GM12878 (cell line): ENCODE data around the gene KIFBP. TPM values are rescaled to one million over a fixed set of nuclear protein-coding genes. Genes with fewer than 3 reads are reported as not detected.

Experiments used
- ATAC-seq: fragments of 200-7000 bp; cut with Tn5 transposase; 3 replicates; pipeline ENCODE4 v1.9.1; 2020; ENCODE audit warnings: mild to moderate bottlenecking, moderate library complexity
- BruUV-seq: library from RNA; stranded (reverse); fragments of 400-500 nt; replicated peaks from 2 replicates; lab custom pipeline; 2021; lab: Mats Ljungman, UMichigan
- CTCF ChIA-PET: fragments of 300-600 bp; sonication (Branson Sonifier 250); formaldehyde crosslinking; extraction: SDS; loops from one replicate; lab custom pipeline; 2021; ENCODE audit warnings: inconsistent platforms; lab: Yijun Ruan, JAX
- POLR2A ChIA-PET: fragments of 350-600 bp; formaldehyde crosslinking; extraction: SDS; loops from one replicate; lab custom pipeline; 2021; ENCODE audit warnings: inconsistent platforms; lab: Charles Lee
- RAD21 ChIA-PET: fragments of 300-600 bp; sonication (Branson Sonifier 250); formaldehyde crosslinking; loops from one replicate; lab custom pipeline; 2023; ENCODE audit warnings: antibody characterized with exemption; ENCODE audit not compliant: unreplicated experiment; lab: Charles Lee
- SMC1A ChIA-PET: fragments of 300-600 bp; sonication (Branson Sonifier 250); formaldehyde crosslinking; loops from one replicate; lab custom pipeline; 2023; ENCODE audit not compliant: unreplicated experiment, uncharacterized antibody; lab: Charles Lee
- DNase-seq: peaks from one replicate; pipeline ENCODE4 v3.0.0-alpha.2; 2011; ENCODE audit warnings: low read depth, low spot score
- FAIRE-seq: peaks from 3 replicates; lab custom pipeline; 2011; peaks lifted over from hg19 to GRCh38; lab: Jason Lieb, UNC
- H2AFZ ChIP-seq: 2 replicates; pipeline ENCODE4 v1.6.0; 2011; ENCODE audit warnings: low read depth, low read length, control low read depth; ENCODE audit not compliant: control insufficient read depth
- H3K27ac ChIP-seq: 2 replicates; pipeline ENCODE4 v1.5.1; 2011; ENCODE audit warnings: control low read depth; ENCODE audit not compliant: control insufficient read depth, insufficient read depth
- H3K27me3 ChIP-seq, 2 experiments: replicated peaks in 1 of 2; 2 replicates each; pipeline versions ENCODE4 v1.6.0 to v1.6.1; 2011; ENCODE audit warnings: low read length in 1 of 2; ENCODE audit not compliant: control insufficient read depth in 2 of 2, insufficient read depth in 2 of 2
- H3K36me3 ChIP-seq, 2 experiments: 2 replicates each; pipeline ENCODE4 v1.5.1; 2011; ENCODE audit warnings: low read length in 1 of 2; ENCODE audit not compliant: control insufficient read depth in 2 of 2, insufficient read depth in 2 of 2
- H3K4me1 ChIP-seq: 2 replicates; pipeline ENCODE4 v1.6.1; 2011; ENCODE audit warnings: mild to moderate bottlenecking, low read length, moderate library complexity, mixed read lengths; ENCODE audit not compliant: control insufficient read depth, insufficient read depth
- H3K4me2 ChIP-seq: 2 replicates; pipeline ENCODE4 v1.6.0; 2011; ENCODE audit warnings: control low read depth; ENCODE audit not compliant: control insufficient read depth, insufficient read depth
- H3K4me3 ChIP-seq: fragments of 200-600 bp; sonication (generic); 2 replicates; pipeline ENCODE4 v1.5.1; 2016
- H3K79me2 ChIP-seq: 2 replicates; pipeline ENCODE4 v1.6.0; 2011; ENCODE audit warnings: low read length; ENCODE audit not compliant: control insufficient read depth, insufficient read depth
- H3K9ac ChIP-seq: 2 replicates; pipeline ENCODE4 v1.8.0; 2011; ENCODE audit warnings: low read length, control low read depth, mixed read lengths; ENCODE audit not compliant: control insufficient read depth, insufficient read depth
- H3K9me3 ChIP-seq: replicated peaks from 3 replicates; pipeline ENCODE4 v1.5.1; 2011; ENCODE audit warnings: mild to moderate bottlenecking, low read length; ENCODE audit not compliant: control insufficient read depth, insufficient read depth
- H4K20me1 ChIP-seq: 2 replicates; pipeline ENCODE4 v1.6.0; 2011; ENCODE audit not compliant: control insufficient read depth, insufficient read depth
- BCL11A ChIP-seq: IDR thresholded peaks from 2 replicates; pipeline ENCODE4 v1.6.1; 2011; ENCODE audit warnings: low read depth, low read length
- CTCF ChIP-seq, 3 experiments: IDR thresholded peaks in 2 of 3; conservative IDR thresholded peaks in 1 of 3; 2 replicates each; pipeline ENCODE4 v1.5.1; 2011; ENCODE audit warnings: low read depth in 3 of 3, low read length in 3 of 3, mild to moderate bottlenecking in 3 of 3, control low read depth in 2 of 3, moderate library complexity in 2 of 3, inconsistent platforms in 1 of 3, mixed read lengths in 1 of 3; ENCODE audit not compliant: control insufficient read depth in 2 of 3, insufficient read depth in 1 of 3; ENCODE audit errors: extremely low read depth in 1 of 3
- E2F8 ChIP-seq: fragments of 450-650 bp; IDR thresholded peaks from 2 replicates; pipeline ENCODE4 v1.6.1; 2018; ENCODE audit warnings: mild to moderate bottlenecking, low read depth, moderate library complexity; ENCODE audit not compliant: partially characterized antibody
- EP300 ChIP-seq, 2 experiments: fragments of 150-350 bp in 1 of 2; IDR thresholded peaks; 2 replicates each; pipeline ENCODE4 v1.6.1; 2011 to 2012; ENCODE audit warnings: low read depth in 2 of 2, low read length in 2 of 2, borderline replicate concordance in 1 of 2, improper control_type of control experiment in 1 of 2, inconsistent platforms in 1 of 2; ENCODE audit not compliant: control insufficient read depth in 1 of 2
- HDAC6 ChIP-seq: fragments of 200-600 bp; sonication (generic); IDR thresholded peaks from one replicate; pipeline ENCODE4 v1.8.0; 2017; ENCODE audit warnings: antibody characterized with exemption; ENCODE audit not compliant: unreplicated experiment
- MEF2A ChIP-seq: IDR thresholded peaks from 2 replicates; pipeline ENCODE4 v1.6.1; 2011; ENCODE audit warnings: low read depth, mild to moderate bottlenecking, low read length, moderate library complexity; ENCODE audit not compliant: insufficient read depth
- MEF2B ChIP-seq: fragments of 450-650 bp; IDR thresholded peaks from 2 replicates; pipeline ENCODE4 v1.6.1; 2018; ENCODE audit warnings: mild to moderate bottlenecking, moderate library complexity; ENCODE audit not compliant: partially characterized antibody, poor library complexity, severe bottlenecking
- MTA3 ChIP-seq: IDR thresholded peaks from 2 replicates; pipeline ENCODE4 v1.6.1; 2012; ENCODE audit warnings: low read length, inconsistent platforms, borderline replicate concordance
- PML ChIP-seq: IDR thresholded peaks from 2 replicates; pipeline ENCODE4 v1.6.1; 2012; ENCODE audit warnings: low read length, inconsistent platforms
- POLR2AphosphoS2 ChIP-seq: IDR thresholded peaks from 2 replicates; pipeline ENCODE4 v1.6.1; 2011; ENCODE audit warnings: low read depth, mild to moderate bottlenecking, low read length, improper control_type of control experiment, moderate library complexity
- RELA ChIP-seq: fragments of 450-650 bp; IDR thresholded peaks from 2 replicates; pipeline ENCODE4 v1.8.0; 2014; ENCODE audit warnings: borderline replicate concordance; ENCODE audit not compliant: partially characterized antibody
- SIX5 ChIP-seq: IDR thresholded peaks from 2 replicates; pipeline ENCODE4 v1.6.1; 2011; ENCODE audit warnings: mild to moderate bottlenecking, low read depth, low read length, moderate library complexity; ENCODE audit not compliant: severe bottlenecking
- TCF12 ChIP-seq: IDR thresholded peaks from 2 replicates; pipeline ENCODE4 v1.6.1; 2011; ENCODE audit warnings: low read depth, mild to moderate bottlenecking, low read length
- YBX1 ChIP-seq: fragments of 450-650 bp; IDR thresholded peaks from 2 replicates; pipeline ENCODE4 v1.6.1; 2016; ENCODE audit warnings: antibody characterized with exemption
- WGBS: methylation state at CpG from one replicate; pipeline ENCODE4 v1.1.6; 2016; ENCODE audit warnings: low lambda C conversion rate; ENCODE audit not compliant: insufficient replicate concordance, insufficient coverage; ENCODE audit errors: missing lambda C conversion rate; 5-methylcytosine and 5-hydroxymethylcytosine counted together
- in situ Hi-C: fragments of 300-500 bp; cut with MboI; formaldehyde crosslinking; loops from 9 replicates; pipeline ENCODE4 v1.14.3; 2018; ENCODE audit warnings: mixed read lengths
- intact Hi-C: fragments of 100-400 bp; cut with micrococcal nuclease; formaldehyde crosslinking; loops from one replicate; pipeline ENCODE4 v1.14.2; 2022; ENCODE audit not compliant: unreplicated experiment
- polyA plus RNA-seq, 11 experiments: library from polyadenylated mRNA; depleted of rRNA in 4 of 11; unstranded in 6 of 11; stranded (reverse) in 5 of 11; fragments of >200 nt; fragmentation: Nextera tagmentation in 4 of 11; fragmentation: Illumina TruSeq in 1 of 11; extraction: Ambion mirVana in 4 of 11; extraction: Trizol in 1 of 11; gene quantifications; 1 replicate in 1 of 11; 2 replicates in 10 of 11; pipeline versions ENCODE4 v1.2.1 to v1.2.3, GENCODE V29; 2011 to 2016; ENCODE audit warnings: inconsistent platforms in 2 of 11, missing spikeins in 2 of 11, low read depth in 1 of 11
- total RNA-seq, 4 experiments: library from RNA; depleted of rRNA in 3 of 4; stranded (reverse); fragments of >200 nt in 3 of 4; fragmentation: Illumina TruSeq in 1 of 4; extraction: Trizol in 1 of 4; gene quantifications; 2 replicates each; pipeline versions ENCODE4 v1.2.1 to v1.2.3, GENCODE V29; 2013 to 2021

KIFBP gene
- total and polyA plus RNA-seq, 10 of the 15 experiments (the other 5 are each of a cell fraction or from before 2014, with no cell fraction given), result 8.6 to 29.5 (median 18.7) TPM

- under 1% methylated on average over 53 of the region's 53 CpGs for WGBS
- BruUV-seq, result TSS peak; percentile 81
- Histone ChIP-seq H4K20me1 (no peaks in the 10 kb centered on the region), H3K36me3 (no peaks in the 10 kb centered on the region), H3K27ac (peak within 1 kb of the TSS; percentile 94), H2AFZ (peak within 1 kb of the TSS; percentile 86), H3K4me3 (peak within 1 kb of the TSS; percentile 93), H3K27me3 (no peaks in the 10 kb centered on the region), H3K9ac (peak within 1 kb of the TSS; percentile 92), H3K4me1 (no peaks in the 10 kb centered on the region), H3K9me3 (no peaks in the 10 kb centered on the region), H3K4me2 (peak within 1 kb of the TSS; percentile 71), H3K79me2 (peaks cover 58% of the 10 kb centered on the region)
- intact Hi-C loops (loop anchor here (2.0 kb wide), 1 partner anchor 137 kb away; no protein-coding TSS in a partner anchor), in situ Hi-C loops (no loop called here)
- peak; percentile 87 for ATAC-seq
- peak; percentile 87 for FAIRE-seq
- RAD21 ChIA-PET, result interaction anchor here (0.7 to 2.0 kb wide), 11 partner anchors 29 to 472 kb away, joined by 3 to 6 read pairs (median 3); partner anchors contain the start of genes SRGN and SUPV3L1
- CTCF ChIA-PET, result interaction anchor here (0.6 to 2.8 kb wide), 20 partner anchors 12 to 448 kb away, joined by 3 to 14 read pairs (median 4); no protein-coding TSS in a partner anchor
- SMC1A ChIA-PET, result interaction anchor here (0.7 to 1.7 kb wide), 9 partner anchors 12 to 276 kb away, joined by 3 to 6 read pairs (median 3); no protein-coding TSS in a partner anchor
- DNase-seq, result peak; percentile 76
- POLR2A ChIA-PET, result interaction anchor here (0.6 to 1.9 kb wide), 7 partner anchors 32 to 286 kb away, joined by 3 to 6 read pairs (median 4); no protein-coding TSS in a partner anchor
- TF ChIP-seq MEF2B, result no peak
- 0 out of 2 replicates have a peak, but pooled peaks have one; percentile 18 for TF ChIP-seq MEF2A
- peak; percentile 97 for TF ChIP-seq E2F8
- TF ChIP-seq HDAC6, result no peak
- TF ChIP-seq YBX1, result no peak
- TF ChIP-seq SIX5, result peak; percentile 18
- no peak for TF ChIP-seq EP300 (IDR thresholded peaks at IDR 0.05; ENCODE audit: borderline replicate concordance in 1 of 2, control insufficient read depth in 1 of 2, low read depth in 2 of 2, low read length in 2 of 2)
- TF ChIP-seq POLR2AphosphoS2, result no peak
- 0 out of 2 replicates have a peak, but pooled peaks have one; percentile 54 for TF ChIP-seq MTA3
- TF ChIP-seq TCF12, result no peak
- 0 out of 2 replicates have a peak, but pooled peaks have one; percentile 2 for TF ChIP-seq BCL11A
- TF ChIP-seq RELA, result peak; percentile 3
- peak; percentile 97 for TF ChIP-seq PML
- peak; percentile 66 to 77 (median 69) for TF ChIP-seq CTCF (IDR thresholded peaks at IDR 0.05 in 2 of 3, conservative IDR thresholded peaks at IDR 0.05 in 1 of 3; ENCODE audit: control insufficient read depth in 2 of 3, extremely low read depth in 1 of 3, insufficient read depth in 1 of 3, low read depth in 3 of 3, low read length in 3 of 3)
These were observed 32.6 kb upstream of the KIFBP start, which contains the start of gene DDX21 for GRCh38 chr10:68955832-68956532. Gene DDX21 (plus strand): TSS chr10:68956170. CDS start chr10:68956226, 56 bp downstream.
